GM18519 (cell line): ENCODE data around the gene GASK1A.

Experiments
- ATAC-seq: cut with Tn5 transposase; IDR thresholded peaks from one replicate; pipeline ENCODE4 v1.9.1; 2021; ENCODE audit warnings: mild to moderate bottlenecking, moderate library complexity; ENCODE audit not compliant: unreplicated experiment, low FRiP score

Gene GASK1A

DNA sequence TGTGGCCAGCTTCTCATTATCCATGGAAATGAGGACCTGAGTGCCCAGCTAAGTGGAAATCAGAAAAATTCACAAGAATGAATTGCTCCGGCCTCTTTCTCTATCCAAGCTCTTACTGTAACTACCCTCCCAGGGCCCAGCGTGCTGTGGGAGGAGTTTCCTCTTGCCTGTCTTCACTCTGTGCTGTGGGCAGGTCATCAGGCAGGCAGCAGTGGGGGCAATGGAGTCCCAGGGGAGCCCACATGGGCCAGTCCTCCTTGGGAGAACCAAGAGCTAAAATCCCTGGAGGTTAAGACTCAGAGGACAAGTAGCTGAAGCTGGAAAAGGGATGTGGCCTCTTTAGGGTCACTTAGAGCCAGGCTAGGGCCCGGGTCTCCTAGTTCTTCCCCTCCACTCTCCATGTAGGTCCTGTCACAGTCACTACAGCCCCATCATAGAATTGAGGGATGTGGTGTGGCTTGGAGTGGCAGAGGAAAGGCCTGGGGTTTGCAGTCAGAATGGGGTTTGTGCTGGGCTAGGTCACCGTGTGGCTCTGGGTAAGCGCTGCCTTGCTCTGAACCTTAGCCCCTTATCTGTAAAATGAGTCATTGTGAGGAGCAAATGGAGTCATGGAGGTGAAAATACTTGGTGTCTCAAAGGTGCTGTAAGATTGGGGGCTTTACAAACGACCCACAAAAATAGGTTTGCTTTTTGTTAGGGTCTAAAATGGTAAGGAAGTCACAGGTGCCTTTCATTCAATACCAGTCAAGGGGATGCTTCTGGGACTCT lies 3.7 kb downstream of the GASK1A start:
- no peak for ATAC-seq

DNA sequence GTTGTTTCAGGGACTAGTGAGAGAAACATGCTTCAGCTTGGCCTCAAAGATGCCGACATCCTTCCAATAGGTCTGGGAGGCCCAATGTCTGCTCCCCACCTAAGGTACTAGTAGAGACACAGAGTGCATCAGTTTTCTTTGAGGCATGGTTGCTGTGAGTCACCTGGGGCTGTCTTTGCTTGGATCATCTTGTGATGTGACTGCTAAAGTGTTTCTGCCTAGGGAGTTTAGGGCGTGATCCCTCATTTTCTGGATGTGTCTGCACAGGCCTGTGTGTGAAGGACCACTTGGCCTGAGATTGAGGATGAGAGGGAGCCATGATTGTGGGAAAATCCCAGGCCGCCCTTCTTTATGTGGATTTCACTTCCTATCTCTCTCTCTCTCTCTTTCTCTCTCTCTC lies 4.8 kb downstream of the GASK1A start:
- ATAC-seq = no peak

DNA sequence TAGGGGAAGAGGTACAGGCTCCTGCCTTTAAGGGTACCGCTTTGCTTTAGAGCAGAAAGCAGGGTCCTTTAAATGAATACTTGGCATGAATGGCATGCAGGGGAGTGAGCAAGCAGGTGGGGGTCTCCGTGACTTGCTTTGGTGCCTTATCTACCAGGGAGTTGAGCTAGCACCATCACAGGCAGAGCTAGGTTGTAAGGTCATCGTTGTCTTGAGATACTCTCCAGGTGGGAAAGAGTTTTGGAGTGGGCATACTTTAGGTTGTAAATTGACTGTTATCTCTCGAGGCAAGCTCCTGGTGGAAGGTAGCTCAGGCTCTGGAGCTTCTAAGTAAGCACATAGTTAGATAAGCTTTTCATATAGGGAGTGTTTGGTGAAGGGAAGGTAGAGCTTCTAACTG lies 5.6 kb downstream of the GASK1A start:
- ATAC-seq = no peak

DNA sequence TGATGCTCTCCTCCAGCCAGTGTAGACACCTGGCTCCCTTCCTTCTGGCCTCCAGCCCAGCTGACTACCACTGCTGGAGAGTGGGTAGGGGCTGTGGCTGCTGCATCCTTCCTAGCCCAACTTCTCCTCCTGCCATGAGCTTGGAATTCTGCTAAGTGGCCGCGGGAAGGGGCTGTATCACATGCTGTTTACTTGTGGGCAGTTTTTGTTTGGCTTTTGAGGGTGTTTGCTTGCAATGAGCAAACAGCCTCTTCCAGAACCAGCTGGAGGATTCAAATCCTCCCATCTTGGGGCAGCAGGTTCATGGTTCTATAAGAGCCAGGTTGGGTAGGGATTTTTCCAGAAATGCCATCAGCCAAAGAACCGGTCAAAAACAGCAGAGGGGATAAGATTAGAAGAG lies 9.0 kb downstream of the GASK1A start:
- ATAC-seq = no peak

DNA sequence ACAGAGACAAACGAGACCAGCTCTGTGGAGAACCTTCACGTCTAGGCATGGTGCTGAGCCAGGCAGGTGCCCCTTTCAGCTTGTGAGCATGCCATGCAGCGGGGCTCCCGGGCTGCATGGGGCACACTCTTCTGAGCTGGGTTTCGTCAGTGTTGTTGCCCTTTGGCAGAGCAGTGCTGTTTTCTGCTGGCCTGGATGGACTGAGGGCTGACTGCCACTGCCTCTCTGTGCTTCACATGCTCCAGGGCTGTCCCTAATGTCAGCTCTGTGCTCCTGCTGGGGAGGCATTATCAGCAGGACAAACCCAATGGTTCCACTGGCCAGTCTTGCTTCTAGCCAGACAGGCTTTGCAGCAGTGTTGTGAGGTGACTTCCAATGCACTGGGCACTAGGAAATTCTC lies 9.5 kb downstream of the GASK1A start:
- no peak for ATAC-seq

DNA sequence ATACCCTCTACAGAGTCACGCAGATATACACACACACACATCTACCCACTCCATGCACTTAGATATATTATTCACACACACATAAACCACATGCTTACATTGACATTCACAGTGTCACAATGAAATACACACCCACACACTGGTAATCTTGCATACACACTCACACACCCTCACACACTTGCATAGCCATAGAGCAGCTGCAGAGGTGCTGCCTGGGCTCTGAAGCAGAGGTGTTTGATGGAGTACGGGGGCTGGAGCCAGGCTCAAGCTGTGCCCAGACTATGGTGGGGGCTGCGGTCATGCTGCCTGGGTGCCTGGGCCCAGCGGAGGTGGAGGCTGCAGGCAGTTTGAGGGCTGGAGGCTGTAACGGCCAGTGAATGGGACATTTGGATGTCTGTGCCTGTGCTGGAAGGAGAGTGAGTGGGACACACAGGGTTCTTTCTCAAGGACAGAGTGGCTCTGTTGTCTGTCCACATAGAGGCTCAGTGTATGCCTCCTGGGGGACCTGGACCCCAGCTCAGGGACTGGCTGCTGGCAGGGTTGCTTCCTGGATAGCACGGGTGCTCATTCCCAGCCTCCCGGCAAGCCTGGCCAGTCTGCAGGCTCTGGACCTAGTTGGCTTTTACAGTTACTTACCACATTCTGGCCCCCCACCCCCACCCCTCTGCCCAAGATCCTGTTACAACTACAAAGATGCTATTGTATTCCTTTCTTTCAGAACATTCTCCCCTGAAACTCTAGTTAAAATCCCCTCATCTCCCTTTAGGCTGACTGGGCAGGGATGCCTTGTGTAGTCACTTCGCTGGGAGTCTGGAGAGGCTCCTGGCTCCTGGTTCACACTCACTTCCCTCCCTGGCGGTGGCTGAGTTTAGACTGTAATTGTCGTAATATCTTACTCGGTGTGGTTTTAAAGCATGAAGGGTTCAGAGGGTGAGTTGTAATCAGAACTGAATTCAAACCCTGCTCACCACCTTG lies 12.5 kb downstream of the GASK1A start:
- no peak for ATAC-seq

DNA sequence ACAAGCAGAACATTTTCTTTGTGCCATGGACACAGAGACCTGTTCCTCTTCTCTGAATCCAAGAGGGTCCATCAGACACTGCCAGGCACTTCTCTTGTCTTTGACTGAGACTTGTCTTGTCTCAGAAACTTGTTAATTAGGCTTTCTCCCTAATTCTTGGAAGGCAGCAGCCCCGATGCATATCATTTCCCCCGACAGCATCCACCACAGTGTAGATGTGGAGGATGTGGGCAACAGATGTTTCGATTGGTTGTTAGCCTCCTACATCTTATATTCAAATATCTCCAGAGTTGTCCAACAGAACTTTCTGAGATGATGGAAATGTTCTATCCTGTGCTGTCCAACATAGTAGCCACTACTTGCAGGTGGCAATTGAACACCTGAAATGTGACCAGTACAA lies 15.5 kb downstream of the GASK1A start:
- no peak for ATAC-seq

DNA sequence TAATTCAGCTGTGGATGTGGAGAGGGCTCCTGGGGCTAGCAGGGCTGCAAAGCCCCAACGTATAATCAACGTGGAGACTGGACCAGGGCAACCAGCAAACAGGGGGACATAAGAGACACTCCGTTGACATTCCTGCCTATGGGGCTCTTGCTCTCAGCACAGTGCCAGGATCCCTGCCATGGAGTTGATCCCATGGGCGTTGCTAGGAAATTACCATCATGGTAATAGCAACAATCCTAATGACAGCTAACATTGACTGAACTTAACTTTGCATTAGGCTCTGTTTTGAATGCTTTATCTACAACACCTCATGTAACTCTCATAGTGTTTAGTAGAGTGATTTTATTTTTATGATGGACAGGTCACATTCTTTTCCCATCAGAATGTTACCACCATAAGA lies 16.9 kb downstream of the GASK1A start:
- no peak for ATAC-seq

DNA sequence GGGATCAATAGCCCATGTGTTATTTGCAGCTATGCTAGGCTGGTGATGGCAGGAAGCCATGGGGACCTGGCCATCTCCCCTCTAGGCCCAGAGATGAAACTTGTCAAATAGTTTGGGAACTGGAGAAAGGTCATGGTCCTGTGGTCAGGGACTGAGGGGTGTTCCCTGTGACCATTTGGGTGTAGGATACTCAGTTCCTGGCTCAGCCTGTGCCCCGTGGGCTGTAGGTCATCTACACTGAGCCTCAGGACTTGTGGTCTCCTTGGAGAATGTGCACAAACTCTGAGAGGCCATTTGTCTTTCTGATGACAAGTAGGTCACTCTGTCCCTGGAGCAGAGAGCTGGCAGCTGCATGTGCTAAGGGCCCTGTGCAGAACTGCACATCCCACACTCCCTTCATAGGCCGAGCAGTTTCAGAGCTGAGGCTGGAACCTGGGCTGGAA lies 17.5 kb downstream of the GASK1A start:
- ATAC-seq = no peak

DNA sequence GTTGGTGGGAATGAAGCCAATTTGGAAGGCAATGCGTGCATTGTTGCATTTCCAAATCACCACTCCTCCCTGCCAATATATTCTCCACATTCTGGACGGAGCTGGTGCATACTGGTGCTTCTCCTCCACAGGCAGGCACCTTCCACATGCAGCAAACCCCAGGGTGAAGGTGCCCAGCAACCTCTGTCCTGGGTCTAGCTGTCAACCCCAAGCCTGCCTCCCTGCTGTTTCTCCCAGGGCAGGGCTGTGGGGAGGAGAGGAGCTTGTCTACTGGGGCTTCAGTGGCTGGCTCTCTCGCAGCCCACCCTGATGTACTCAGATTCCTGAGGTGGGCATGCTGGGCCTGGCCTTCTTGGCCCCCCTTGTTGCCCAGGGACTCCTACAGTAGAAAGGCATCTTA lies 20.1 kb downstream of the GASK1A start:
- ATAC-seq = no peak

DNA sequence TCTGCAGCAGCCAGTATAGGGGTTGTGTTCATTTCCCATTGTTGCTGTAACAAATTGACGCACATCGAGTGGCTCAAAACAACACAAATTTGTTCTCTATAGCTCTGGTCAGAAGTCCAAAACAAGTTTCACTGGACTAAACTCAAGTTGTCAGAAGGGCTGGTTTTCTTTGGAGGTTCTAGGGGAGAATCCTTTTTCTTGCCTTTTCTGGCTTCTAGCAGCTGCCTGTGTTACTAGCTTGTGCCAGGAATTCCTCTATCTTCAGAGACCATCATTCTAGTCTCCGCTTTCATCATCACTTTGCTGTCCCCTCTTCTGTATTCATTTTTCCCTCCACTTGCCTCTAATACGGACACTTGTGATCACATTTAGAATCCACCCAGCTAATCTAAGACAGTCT lies 20.5 kb downstream of the GASK1A start:
- ATAC-seq = no peak

DNA sequence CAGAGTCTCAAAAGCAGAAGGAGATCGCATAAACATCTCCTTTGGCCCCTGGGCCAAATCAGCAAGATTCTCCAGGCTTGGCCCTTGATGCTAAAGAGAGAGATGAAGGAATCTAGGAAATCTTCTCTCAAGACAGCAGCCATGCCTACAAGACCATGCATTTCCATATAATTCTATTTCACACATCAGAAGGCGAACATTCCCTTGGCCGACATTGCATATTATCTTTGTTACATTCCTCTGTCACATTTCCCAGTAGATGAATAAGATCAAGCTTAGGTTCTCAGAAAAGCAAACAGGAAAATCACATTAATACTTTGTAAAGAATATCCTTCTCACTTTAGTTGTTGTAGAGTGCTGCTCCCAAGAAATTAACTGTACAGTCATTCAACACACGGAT lies 21.3 kb downstream of the GASK1A start:
- no peak for ATAC-seq

DNA sequence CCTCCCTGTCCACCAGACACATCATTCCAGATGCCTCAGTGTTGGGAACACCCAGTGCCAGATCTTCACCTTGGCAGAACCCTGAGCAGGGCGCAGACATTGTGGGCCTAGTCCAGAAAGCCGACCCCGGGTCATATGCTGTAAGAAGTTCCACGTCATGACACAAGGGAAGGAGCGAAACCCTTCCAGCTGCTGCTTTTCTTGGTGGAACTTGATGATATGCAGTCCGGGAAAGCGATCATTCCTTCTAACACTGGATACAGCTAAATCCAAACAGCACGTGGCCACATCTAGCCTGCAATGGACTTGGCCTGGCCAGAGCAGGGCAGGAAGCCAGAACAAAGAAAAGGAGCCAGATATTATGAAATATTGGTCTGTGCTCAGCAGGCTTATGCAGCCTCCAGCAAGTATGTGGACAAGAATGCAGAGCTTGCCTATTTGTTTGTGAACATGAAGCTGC lies 22.0 kb downstream of the GASK1A start:
- ATAC-seq = no peak

DNA sequence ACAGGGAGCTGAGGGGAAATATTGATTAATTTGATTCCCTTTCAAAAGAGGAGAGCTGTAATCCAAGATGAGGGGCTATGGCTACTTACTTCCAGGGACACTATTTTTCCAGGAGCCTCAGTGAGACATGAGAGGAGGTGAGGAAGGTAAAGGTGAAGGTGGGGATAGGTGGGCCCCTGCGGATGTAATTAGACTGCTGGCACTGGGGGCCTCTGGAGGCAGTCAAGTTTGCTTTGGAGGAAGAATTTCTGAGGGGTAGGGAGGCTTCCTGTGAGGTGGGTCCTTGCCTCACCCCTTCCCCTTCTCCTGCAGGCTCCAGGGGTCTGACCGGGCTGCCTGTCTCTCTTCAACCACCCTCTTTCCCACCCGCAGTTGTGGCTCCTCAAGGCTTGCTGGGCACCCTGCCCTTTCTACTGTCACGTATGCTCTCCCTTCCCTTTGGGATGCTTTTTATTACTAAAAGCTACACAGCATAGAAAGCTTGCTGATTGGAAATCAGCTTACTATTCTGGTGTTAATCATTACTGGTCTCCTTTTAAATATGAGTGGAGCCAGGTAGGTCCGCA lies 22.5 kb downstream of the GASK1A start:
- no peak for ATAC-seq

DNA sequence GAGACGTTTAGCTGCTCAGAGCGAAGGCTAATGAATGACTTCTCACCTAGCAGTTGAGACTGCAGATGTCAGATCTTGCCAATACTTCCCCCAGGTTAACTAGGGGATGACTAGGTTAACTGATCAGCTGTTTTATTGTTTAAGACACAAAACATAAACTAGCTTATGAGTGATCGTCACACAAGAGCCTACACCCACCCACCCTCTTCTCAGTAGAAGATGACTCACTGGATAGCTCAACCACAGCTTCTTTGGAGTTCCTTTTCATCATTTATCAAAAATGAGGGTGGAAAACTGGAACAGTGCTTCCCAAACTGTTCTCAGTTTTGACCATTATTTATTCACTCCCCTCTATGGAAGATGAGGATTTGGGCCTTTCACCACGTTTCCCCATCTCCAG lies 25.2 kb downstream of the GASK1A start:
- ATAC-seq = no peak

DNA sequence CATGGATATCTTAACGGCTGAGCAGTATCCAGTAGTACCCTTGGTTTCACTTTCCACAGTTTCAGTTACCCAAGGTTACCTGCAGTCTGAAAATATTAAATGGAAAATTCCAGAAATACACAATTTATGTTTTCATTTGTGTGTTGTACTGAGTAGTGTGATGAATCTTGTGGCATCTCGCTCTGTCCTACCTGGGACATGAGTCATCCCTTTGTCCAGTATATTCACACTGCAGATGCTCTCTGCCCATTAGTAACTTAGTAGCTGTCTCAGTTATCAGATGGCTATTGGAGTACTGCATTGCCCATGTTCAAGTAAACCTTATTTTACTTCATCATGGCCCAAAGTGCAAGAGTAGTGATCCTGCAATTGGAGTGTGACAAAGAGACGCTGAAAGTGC lies 26.1 kb downstream of the GASK1A start:
- no peak for ATAC-seq

DNA sequence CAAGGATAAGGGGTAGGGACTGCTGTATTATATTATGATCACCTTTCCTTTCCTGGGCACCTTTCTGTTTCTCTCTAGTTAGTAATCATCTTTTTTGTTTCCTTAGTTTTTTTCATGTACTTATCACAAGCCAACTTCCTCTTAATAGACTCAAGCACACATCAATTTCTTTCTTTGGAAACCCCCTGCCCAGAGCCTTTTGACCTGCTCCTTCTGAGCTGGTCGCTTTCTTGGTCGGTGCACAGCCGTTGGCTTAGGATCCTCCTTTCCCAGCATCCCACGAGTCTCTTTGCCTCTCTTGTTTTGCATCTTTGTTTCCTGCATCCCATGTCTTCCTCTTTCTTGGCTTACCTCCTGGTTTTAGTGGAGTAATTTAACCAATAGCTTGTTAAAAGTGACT lies 26.9 kb downstream of the GASK1A start:
- ATAC-seq = no peak

DNA sequence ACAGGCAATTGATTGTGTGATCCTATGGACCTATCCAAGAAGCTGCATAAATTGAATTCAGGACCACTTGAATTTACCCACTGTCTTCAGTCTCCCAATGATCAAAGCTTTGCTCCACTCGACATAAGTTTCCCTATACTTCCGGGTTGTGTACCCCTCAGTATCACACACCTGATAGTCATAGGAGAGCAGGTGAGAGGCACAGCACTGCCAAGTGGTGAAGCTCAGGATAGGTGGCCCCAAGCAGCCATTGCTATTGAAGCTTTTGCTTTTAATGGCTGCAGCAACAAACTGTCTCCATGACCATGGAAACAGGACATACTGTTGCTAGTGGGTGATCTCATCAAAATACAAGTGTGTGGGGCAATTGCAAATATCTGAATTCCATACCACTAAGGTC lies 27.7 kb downstream of the GASK1A start:
- ATAC-seq = no peak

DNA sequence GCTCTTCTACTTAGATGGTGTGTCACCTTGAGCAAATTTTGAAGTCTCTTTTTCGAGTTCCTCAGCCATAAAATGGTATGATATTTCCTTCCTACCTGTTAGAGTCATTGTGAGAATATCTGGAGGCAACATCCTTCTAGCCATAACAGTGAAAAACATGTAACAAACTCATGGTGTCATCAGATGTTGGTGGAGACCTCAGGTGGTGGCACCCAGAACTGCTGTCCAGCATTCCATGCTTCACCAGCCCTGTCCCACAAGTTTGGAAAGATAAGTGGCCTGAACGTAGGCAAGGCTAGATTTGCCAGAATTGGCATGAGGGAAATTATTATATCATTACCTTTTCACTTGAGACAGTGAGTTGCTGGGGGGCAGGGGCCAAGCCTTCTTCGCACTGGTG lies 30.4 kb downstream of the GASK1A start:
- ATAC-seq = no peak

DNA sequence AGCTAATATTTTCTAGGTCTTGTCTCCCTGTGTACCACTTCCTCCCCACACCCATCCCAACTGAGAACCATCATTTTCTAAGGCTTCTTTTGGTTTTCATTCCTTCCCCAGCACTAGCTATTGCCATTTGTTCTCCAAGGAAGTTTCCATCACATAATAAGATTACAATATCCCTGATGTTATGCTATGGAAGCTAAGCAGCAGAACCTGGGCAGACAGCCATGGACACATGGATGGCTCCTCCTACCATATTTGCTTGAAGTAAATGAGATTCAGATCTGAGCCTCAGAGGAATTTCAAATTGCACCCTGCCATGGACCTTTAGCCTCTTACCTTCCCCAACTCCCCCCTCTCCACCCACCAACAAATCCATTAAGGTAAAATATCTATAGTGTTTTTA lies 31.5 kb downstream of the GASK1A start:
- no peak for ATAC-seq

DNA sequence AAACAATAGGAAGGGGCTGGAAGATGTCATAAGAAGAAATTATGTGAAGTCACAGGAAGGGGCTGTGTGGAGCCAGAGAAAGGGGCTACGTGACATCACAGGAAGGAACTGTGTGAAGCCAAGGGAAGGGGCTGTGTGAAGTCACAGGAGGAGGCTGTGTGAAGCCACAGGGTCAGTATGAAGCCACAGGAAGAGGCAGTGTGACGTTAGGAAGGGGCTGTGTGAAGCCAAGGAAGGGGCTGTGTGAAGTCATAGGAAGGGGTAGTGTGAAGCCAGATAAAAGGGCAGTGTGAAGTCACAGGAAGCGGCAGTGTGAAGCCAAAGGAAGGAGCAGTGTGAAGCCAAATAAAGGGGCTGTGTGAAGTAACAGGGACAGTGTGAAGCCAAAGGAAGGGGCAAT lies 32.5 kb downstream of the GASK1A start:
- no peak for ATAC-seq
